HG03280 (cell line): Measurements from ENCODE around the gene SYT8.

Experiments used
- ATAC-seq: cut with Tn5 transposase; IDR thresholded peaks from one replicate; pipeline ENCODE4 v1.9.1; 2021; ENCODE audit warnings: mild to moderate bottlenecking, moderate library complexity; ENCODE audit not compliant: unreplicated experiment

Gene SYT8

DNA sequence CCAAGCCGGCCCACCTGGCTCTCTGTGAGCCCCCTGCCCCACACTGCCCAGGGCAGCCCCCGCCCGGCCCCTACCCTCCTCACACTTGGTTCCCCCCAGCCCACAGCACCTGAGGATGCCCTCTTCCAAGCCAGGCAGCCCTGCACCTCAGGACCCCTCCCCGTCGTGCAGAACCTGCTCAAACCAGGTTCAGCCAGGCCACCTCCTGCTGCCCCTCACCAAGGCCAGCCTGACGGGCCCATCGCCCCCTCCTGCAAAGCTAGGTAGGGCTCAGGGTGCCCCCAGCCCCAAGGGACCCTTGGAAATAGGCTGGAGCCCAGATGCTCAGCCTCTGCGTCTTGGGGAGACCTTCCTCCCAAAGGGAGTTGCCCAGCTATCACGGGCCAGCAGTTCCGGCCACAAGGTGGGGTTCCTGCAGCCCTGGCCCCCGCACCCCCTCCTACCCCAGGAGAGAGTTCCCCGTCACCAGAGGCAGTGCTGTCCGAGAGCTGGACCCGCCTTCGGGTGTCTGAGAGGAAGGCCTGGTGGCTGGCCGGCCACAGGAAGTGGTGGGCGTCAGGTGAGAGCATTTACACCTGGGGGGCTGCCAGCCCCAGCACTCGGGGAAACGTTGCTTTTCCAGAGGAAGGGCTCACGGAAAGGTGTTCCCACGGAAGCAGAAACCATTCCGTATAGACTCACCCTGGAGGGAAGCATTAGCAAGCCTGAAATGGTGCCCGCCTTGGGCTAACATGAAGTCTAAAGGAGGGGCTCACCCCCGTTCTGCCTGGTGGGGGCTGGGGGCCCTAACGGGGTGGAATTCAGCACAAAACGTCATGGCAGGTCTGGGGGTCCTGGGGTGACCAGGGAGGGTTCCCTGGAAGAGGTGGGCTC, 3.2 kb upstream of the SYT8 start:
- no peak for ATAC-seq

GRCh38 chr11:1832211-1832919, 2.4 kb upstream of the SYT8 start:
- no peak for ATAC-seq

- ATAC-seq = no peak
Measured at GRCh38 chr11:1832920-1833295, 1.9 kb upstream of the SYT8 start.

DNA sequence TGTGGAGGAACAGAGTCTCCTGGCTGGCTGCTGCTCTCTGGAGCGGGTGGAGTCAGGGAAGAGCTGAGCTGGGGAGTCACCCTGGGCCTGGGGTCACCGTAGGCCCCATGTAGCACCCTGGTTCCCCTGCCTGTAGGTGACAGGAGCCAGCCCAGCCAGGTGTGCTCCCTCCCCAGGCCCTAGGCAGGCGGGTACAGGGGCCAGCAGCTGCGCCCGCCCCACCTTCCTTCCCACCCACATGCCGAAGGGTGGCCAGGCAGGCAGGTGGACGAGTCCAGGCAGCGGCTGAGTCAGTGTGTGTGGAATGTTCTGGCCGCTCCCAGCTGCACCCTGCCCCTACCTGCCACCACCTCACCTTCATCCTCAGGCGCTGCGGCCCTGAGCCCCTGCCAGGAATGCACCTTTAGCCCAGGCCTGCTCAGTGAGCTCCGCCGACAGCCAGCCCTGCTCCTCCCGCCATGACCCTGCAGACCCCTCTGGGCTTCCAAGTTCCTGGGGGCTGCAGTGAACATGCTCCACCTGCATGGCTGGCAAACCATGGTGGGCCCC, 654 bp upstream of the SYT8 start:
- ATAC-seq = no peak

DNA sequence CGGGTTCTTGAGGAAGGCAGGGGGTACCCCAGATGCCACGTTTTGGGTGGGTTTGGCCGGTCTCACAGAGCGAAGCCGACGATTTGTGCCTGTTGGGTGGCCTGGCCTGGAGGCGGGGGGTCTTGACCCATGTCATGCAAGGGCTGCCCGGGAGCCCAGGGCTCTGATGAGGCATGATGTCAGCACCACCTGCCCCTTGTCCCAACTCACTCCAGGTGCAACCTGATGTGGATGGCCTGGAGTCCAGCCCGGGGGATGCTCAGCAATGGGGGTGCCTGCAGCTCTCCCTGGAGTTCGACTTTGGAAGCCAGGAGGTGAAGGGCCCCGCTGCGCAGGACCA, 851 bp downstream of the SYT8 start:
- no peak for ATAC-seq

- no peak for ATAC-seq
Measured at GRCh38 chr11:1836011-1836945, 1.5 kb downstream of the SYT8 start.

DNA sequence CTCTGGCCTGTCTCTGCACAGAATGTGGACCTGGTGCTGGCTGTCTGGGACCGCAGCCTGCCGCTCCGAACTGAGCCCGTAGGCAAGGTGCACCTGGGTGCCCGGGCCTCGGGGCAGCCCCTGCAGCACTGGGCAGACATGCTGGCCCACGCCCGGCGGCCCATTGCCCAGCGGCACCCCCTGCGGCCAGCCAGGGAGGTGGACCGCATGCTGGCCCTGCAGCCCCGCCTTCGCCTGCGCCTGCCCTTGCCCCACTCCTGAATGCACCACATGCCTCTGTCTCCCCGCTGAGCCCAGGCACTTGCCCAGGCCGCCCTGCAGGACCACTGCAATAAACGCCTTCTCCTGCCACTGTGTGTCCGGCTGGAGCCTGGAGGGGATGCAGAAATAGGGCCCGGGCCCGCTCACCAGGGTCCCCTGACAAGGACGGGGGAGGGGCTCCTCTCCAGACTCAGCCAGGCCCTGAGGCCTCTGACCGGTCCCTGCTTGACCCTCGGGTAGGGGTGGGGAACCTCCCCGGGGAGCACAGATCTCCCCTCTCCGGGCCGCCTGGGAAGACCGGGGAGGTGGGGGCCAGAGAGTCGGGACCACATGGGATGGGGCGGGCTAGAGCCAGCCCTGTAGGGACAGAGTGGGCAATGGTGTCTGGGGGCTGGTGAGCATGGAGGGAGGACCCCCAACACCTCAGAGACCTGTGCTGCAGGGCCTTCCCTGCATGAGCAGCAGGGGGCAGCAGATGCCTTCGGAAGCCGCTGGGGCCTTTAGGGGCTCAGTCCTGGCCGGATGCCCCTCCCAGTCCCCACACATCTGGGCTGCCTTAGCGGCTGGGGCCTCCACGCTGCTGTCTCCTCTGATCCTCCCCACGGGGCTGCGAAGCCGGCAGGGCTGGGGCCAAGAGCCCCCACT, 2.6 kb downstream of the SYT8 start:
- peak; percentile 71 for ATAC-seq

DNA sequence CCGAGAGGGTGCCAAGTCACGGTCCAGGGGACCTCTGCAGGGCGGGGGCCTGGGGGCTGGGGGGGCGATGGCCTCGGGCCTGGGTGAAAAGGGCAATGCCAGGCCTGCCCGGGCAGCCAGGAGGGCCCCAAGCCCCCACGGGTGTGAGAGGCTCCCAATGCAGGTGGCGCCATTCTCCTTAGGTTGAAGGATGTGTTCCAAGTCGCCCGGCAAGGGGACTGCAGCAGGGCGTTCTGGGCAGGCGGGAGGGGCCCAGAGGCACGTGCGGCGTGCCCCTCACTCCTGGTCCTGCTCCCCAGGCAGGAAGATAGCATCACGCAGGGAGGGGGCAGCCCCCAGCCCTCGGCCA, 3.3 kb downstream of the SYT8 start:
- ATAC-seq = no peak

DNA sequence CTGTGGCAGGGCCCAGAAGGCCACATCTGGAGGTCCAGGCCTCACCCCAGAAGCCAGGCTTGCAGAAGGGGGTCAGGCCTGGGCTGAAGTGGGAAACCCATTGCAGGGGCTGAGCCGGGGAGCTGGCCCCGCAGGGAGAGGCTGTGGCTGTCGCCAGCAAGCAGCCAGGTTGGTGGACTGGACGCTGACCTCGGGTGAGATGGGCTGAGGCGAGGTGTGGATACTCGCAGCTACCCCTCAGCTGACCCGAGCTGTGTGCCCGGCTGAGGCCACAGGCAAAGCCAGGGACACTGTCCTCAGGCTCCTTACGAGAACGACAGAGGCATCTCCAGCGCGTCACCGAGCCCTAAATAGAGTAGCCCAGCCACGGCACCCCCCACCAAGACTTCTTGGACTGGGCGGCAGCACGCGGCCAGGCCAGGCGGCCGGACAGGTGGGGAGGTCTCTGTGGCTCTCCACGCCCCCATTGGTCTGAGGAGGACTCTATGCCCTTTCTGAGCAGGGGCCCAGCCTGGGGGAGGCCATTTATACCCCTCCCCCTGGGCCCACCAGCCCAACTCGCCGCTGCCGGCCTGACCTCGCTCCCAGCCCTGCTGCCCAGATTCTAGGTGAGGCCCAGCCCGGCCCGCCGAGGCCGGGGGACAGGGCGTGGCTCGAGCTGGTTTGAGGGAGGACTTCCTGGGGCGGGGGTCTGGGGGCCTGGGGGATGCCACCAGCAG, 3.8 kb downstream of the SYT8 start, which contains the start of gene TNNI2:
Gene TNNI2, plus strand, starts transcription at position 556 of the 719 bp plus-strand sequence. CDS start 716 bp downstream, outside the sequence.
- no peak for ATAC-seq

DNA sequence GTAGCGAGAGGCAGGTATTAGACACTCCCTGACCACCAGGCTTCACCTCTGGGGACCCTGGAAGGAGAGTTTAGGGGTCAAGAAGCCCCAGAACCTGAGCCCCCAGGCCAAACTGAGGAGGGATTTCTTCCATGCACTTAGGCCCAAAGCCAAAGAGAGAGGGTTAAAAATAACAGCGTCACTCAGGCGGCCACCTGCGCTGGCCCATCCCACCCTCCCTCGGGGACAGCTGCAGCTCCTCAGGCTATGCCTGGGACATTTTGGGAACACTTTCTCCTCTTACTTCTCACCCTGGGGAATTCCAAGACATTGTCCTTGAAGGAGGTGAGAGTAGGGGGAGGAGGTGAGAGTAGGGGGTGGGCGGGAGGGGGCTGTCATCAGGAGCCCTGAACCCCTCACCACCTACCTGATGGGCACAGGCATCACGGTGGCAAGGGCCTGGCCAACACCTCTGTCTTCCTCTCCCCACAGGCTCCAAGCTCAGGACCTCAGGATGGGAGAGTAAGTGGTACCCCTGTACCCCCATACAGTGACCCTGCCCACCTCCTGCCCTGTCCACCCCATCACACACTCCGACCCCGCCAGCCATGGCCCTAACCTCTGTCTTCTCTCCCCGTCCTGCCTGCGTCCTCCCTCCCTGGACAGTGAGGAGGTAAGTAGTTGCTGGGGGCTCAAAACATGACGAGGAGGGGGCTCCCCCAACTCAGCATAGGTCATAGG, 4.6 kb downstream of the SYT8 start:
- no peak for ATAC-seq

GRCh38 chr11:1839924-1840779, 5.4 kb downstream of the SYT8 start:
- no peak for ATAC-seq

DNA sequence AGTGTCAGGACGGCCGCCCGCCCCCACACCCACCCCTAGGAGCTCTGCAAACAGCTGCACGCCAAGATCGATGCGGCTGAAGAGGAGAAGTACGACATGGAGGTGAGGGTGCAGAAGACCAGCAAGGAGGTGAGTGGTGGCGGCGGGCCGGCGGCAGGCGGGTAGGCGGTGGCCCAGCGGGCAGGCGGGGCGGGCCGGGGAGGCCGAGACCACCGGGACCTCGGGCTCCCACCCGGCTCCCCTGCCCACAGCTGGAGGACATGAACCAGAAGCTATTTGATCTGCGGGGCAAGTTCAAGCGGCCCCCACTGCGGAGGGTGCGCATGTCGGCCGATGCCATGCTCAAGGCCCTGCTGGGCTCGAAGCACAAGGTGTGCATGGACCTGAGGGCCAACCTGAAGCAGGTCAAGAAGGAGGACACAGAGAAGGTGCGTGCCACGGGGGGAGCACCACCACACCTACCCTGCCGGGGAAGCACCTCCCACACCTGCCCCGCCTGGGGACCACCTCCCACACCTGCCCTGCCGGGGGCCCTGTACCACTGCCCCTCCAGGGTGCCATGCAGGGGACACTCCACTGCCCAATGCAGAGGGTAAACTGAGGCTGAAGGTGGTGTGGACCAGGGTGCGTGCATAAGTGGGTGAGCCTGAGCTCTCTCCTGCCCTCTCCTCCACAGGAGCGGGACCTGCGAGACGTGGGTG, 6.1 kb downstream of the SYT8 start:
- ATAC-seq = no peak

GRCh38 chr11:1841511-1842148, 6.8 kb downstream of the SYT8 start:
- ATAC-seq = no peak

GRCh38 chr11:1842149-1843097, 7.6 kb downstream of the SYT8 start:
- ATAC-seq = no peak

- no peak for ATAC-seq
Measured at GRCh38 chr11:1843098-1843473, 8.3 kb downstream of the SYT8 start.

DNA sequence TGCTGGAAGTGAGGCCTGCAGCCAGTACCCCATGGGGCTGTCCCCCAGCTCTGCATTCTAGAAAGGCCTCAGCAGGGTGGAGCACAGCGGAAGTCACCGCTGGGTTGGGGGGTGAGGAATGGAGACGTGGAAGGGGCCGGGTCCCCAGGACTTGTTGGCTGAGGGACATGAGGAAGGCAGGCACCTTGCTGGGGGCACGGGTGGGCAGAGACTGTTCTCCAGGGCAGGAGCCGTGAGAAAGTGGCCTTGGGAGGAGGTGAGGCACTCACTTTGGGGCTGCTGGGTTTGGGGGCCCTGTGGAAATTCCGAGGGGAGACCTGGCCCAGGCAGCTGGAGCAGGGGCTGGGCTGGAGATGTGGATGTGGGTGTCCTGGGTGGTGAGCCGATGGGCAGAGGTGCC, 9.0 kb downstream of the SYT8 start:
- ATAC-seq = no peak
